OCI-M2 (cell line): ENCODE measurements around the gene S100A16.
"Not testable (repeated sequence)": the region's sequence is repeated elsewhere in the genome, so short reads cannot be mapped to it uniquely, and the experiment has no call there.

Experiments
- DNase-seq: peaks from one replicate; lab custom pipeline; 2025; ENCODE audit not compliant: unreplicated experiment; lab: John Stamatoyannopoulos, UW

The S100A16 gene, protein sequence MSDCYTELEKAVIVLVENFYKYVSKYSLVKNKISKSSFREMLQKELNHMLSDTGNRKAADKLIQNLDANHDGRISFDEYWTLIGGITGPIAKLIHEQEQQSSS

DNA sequence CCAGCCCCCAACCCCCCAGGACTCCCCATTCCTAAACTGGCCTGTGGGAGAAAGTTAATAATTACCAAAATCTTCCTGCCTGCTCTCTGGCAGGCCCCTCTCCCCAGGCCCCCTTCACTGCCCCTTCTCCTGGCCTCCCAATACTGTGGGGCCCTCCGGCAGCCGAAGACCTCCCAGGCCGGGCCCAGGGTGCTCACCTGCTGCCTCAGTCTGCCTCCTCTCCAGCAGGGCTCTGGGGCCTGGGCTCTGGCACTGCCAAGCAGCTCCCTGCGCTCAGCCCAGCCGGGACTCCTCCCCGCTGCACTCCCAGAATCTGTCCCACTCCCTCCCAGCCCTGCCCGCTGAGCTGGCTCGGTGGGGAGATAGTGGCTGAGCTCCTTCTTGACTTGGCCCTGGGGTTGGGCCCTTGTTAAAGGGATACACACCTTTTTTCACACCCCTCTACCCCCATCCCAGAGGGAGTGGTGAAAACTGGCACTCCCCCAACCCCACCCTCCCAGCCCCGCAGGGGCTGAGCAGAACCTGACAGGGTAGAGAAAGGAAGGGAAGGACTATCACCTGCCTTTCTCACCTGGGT lies at the start of gene S100A16:
TSS of gene S100A16 (minus strand) at position 383 of the 577 bp plus-strand sequence. CDS start 4,986 bp downstream, outside the sequence.
- no peak for DNase-seq

DNA sequence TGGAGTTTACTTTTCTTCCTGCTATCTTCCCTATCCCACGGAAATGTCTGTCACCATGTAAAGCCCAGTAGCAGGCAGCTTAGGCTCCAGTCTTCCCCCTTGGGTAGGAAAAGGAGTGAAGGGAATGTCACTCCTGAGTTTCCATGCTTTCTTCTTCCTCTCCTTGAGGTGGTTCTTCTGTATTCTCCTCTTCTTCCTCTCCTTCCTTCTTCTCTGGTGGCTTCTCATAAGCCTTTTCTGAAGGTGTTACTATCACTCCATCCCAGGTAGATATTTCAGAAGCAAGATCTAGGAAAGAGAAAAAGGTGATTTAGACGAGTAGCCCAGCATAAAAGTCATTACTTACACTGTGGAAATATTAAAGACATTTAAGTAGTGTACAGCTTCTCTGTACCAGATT lies 49.3 kb upstream of the S100A16 start:
- no peak for DNase-seq

- no peak for DNase-seq
These were observed 48.3 kb upstream of the S100A16 start for GRCh38 chr1:153661111-153661708.

DNA sequence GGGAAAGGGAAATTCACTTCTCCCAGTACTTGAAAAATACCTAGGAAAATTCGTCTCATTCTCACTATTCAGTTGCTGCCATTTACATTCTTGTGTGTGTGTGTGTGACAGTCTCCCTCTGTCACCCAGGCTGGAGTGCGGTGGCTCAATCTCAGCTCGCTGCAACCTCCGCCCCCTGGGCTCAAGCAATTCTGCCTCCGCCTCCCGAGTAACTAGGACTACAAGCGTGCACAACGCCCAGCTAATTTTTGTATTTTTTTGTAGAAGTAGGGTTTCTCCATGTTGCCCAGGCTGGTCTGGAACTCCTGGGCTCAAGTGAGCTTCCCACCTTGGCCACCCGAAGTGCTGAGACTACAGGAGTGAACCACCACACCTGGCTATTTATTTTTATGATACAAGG lies 46.7 kb upstream of the S100A16 start:
- DNase-seq: no peak

DNA sequence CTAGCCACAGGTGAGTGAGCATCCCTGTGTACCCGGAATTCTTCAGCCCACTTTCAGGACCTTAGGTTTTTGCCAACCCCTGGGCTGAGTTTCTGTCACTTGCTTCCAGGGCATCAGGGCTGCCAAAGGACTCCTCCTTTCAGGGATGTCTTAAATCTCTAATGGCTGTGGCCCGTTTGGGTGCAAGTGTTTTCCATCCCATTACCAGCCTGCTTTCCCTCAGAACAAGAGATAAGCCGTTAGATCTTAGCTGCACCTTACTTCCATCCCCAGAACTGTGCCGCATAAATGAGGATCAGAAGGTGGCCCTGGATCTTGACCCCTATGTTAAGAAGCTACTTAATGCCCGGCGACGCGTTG lies 46.2 kb upstream of the S100A16 start:
- no peak for DNase-seq

- no peak for DNase-seq
These were observed 45.6 kb upstream of the S100A16 start, which contains the start of gene SNAPIN for GRCh38 chr1:153658400-153659174. Gene SNAPIN (plus strand): TSS chr1:153658703. CDS start chr1:153658744, 41 bp downstream.

DNA sequence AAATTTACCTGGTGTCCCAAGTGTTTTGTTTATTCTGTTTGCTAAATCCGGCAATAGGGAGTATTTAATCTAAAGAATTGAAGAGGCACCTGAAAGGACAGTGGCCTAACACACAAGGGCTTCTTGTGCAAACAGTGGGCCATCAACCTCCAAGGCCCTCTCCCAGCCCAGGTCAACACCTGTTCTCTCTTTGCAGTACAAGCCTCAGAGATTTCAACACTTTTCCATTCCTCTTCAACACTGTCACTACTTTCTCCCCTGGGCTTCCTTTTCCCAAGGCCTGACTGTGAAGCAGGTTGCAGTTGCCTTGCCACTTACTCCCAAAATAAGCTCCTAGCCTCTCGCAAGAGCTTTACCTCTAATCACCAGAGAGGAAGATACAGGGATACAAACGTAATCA lies 42.4 kb upstream of the S100A16 start:
- DNase-seq: no peak

GRCh38 chr1:153652805-153653500 lies 40.0 kb upstream of the S100A16 start:
- DNase-seq: no peak

DNA sequence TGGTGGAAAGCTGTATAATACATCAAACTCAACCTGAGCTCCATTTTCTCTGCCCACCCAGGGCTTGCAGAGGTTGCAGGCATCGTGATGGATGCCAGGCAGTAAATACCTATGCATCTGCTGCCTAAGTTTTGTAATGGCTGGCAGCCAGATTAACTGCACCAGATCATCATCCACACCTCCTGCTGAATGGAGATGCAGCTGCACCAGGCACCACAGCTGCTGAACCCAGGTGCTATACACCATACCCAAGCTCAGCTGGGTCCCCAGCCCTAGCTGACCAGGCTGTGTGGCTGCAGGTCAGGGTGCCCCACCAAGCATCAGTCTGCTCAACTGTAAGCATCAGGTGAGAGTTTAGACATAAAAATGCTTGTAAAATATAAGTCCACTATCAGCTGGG lies 38.8 kb upstream of the S100A16 start:
- DNase-seq: no peak

DNA sequence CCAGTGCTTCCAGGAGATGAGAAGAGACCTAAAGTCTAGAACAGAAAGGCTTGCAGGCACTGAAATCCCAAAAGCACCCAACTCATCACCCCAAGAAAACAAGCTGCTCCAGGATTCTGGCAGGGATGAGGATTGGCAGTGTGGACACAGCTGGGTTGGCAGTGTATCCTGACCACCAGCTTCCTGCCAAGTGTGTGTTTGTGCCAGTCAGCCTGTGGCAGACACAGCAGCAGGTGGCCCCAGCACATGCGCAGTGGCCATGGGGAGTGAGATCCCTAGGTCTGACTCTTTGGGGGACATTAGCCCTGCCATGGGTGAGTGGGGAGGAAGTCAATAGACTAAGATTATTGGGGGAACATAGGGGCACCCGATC lies 36.9 kb upstream of the S100A16 start:
- no peak for DNase-seq

GRCh38 chr1:153649137-153649862 lies 36.4 kb upstream of the S100A16 start:
- DNase-seq: no peak

- DNase-seq: no peak
These were observed 35.2 kb upstream of the S100A16 start for GRCh38 chr1:153648000-153648643.

DNA sequence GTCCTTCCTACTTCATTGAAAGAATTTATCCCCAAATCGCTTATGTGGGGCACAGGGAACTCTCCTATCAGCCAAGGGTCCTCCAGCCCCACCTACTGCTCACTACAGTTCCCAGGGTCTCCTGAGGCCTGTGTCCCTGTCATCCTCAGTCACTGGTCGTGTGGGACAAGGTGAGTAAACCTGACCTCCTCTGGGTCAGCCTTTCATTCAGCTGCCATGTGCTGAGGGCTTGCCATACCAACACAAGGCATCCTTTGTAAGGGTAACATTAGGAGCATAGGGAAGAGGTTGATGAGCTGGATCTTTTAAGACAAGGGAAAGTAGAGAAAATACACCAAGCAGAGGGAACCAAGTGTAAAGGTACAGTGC lies 34.4 kb upstream of the S100A16 start:
- no peak for DNase-seq

DNA sequence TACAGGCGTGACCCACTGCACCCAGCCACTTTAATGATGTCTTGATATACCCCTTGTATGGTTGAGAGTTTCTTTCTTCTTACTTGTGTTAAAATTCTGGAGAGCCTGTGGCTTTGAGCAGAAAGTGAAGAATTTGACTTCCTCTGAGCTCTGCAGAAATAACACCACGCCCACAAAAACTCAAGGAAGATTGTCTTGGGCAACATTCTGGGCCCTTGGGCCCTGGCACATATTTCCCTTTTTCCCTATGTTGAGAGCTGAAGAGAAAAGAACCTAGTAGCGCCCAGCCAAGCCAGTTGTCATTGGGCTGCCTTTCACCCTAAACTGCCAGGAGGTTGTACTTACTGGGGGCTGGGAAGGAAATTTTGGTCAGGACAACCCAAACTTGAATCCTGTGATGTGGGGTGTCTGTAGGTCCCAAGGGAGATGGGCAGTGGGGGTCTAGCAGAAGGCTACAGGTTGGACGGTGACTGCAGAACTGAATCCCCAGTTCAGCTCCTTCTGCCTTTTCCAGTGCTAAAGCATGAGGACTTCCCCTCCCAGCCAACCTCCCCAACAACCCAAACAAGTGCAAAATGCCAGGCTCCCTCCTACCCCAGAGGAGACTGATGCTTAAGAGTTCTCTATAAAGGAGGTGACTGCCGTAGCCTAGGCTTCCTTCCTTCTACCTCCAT lies 33.9 kb upstream of the S100A16 start:
- no peak for DNase-seq

GRCh38 chr1:153643816-153644215 lies 30.9 kb upstream of the S100A16 start:
- no peak for DNase-seq

- no peak for DNase-seq
These were observed 30.2 kb upstream of the S100A16 start for GRCh38 chr1:153643100-153643499.

DNA sequence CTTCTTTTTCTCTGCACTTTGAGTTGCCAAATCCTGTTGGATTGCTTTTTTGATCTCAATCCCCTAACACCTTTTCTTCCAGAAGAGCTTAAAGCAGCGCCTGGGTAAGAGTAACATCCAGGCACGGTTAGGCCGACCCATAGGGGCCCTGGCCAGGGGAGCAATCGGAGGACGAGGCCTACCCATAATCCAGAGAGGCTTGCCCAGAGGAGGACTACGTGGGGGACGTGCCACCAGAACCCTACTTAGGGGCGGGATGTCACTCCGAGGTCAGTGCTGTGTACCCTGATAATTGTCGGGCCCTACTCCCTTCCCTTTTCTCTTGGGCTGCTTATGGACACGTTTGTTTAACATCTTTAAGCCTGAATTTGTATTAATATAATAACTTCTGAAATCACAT lies 29.2 kb upstream of the S100A16 start:
- DNase-seq: no peak

GRCh38 chr1:153640861-153641260 lies 27.9 kb upstream of the S100A16 start:
- DNase-seq: no peak

DNA sequence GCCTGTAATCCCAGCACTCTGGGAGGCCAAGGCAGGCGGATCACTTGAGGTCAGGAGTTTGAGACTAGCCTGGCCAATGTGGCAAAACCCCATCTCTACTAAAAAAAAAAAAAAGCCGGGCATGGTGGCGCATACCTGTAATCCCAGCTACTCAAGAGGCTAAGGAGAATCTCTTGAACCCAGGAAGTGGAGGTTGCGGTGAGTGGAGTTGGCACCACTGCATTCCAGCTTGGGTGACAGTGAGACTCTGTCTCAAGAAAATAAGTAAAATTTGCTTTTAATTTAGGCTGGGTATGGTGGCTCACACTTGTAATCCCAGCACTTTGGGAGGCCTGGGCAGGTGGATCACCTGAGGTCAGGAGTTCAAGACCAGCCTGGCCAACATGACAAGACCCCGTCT lies 27.3 kb upstream of the S100A16 start:
- DNase-seq: not testable (repeated sequence)

GRCh38 chr1:153639280-153639679 lies 26.3 kb upstream of the S100A16 start:
- DNase-seq: no peak
